IMR-90 (cell line): ENCODE measurements around the gene AUTS2. TPM values are rescaled to one million over a fixed set of nuclear protein-coding genes. Genes with fewer than 3 reads are reported as not detected.

Source experiments
- ATAC-seq: fragments of 200-7000 bp; cut with Tn5 transposase; 2 replicates; pipeline ENCODE4 v1.9.1; 2020; ENCODE audit warnings: low read depth, mild to moderate bottlenecking, moderate library complexity
- BruUV-seq: library from RNA; stranded (reverse); fragments of 400-500 nt; replicated peaks from 2 replicates; lab custom pipeline; 2021; lab: Mats Ljungman, UMichigan
- CTCF ChIA-PET: fragments of 300-600 bp; formaldehyde crosslinking; extraction: SDS; loops from one replicate; lab custom pipeline; 2021; ENCODE audit warnings: antibody characterized with exemption; lab: Yijun Ruan, JAX
- POLR2A ChIA-PET: fragments of 300-600 bp; sonication (Branson Sonifier 250); formaldehyde crosslinking; loops from one replicate; lab custom pipeline; 2022; ENCODE audit warnings: antibody characterized with exemption; ENCODE audit not compliant: unreplicated experiment; lab: Charles Lee
- DNase-seq: peaks from one replicate; pipeline ENCODE4 v3.0.0; 2013
- H2AFZ ChIP-seq: replicated peaks from 2 replicates; pipeline ENCODE3; 2013; ENCODE audit warnings: low read length, mild to moderate bottlenecking; ENCODE audit not compliant: poor library complexity
- H2AK5ac ChIP-seq: 2 replicates; pipeline ENCODE4 v1.6.1; 2013; ENCODE audit warnings: low read depth, low read length, inconsistent platforms
- H2AK9ac ChIP-seq: replicated peaks from 2 replicates; pipeline ENCODE3; 2013; ENCODE audit warnings: mild to moderate bottlenecking, low read depth, low read length, moderate library complexity; ENCODE audit not compliant: poor library complexity
- H2BK120ac ChIP-seq: 2 replicates; pipeline ENCODE4 v1.6.1; 2013; ENCODE audit warnings: low read depth, low read length, inconsistent platforms
- H2BK15ac ChIP-seq: 3 replicates; pipeline ENCODE4 v1.6.1; 2013; ENCODE audit warnings: low read depth, low read length, inconsistent platforms
- H2BK20ac ChIP-seq: 2 replicates; pipeline ENCODE4 v1.6.1; 2013; ENCODE audit warnings: low read depth, mild to moderate bottlenecking, inconsistent platforms, low read length, moderate library complexity
- H2BK5ac ChIP-seq: 2 replicates; pipeline ENCODE4 v1.6.1; 2013; ENCODE audit warnings: mild to moderate bottlenecking, low read depth, low read length, inconsistent platforms; ENCODE audit not compliant: poor library complexity, severe bottlenecking
- H3K14ac ChIP-seq: replicated peaks from 2 replicates; pipeline ENCODE4 v1.6.1; 2013; ENCODE audit warnings: low read depth, low read length, inconsistent platforms
- H3K18ac ChIP-seq: 2 replicates; pipeline ENCODE4 v1.6.1; 2013; ENCODE audit warnings: low read depth, low read length, control low read depth
- H3K23ac ChIP-seq: 2 replicates; pipeline ENCODE4 v1.6.1; 2013; ENCODE audit warnings: low read depth, low read length, inconsistent platforms
- H3K27ac ChIP-seq: 2 replicates; pipeline ENCODE4 v1.5.1; 2013; ENCODE audit warnings: mild to moderate bottlenecking, control low read depth, low read length; ENCODE audit not compliant: insufficient read depth
- H3K27me3 ChIP-seq: 2 replicates; pipeline ENCODE4 v1.6.1; 2013; ENCODE audit warnings: low read length; ENCODE audit not compliant: control insufficient read depth, insufficient read depth
- H3K36me3 ChIP-seq: 2 replicates; pipeline ENCODE4 v1.6.1; 2013; ENCODE audit warnings: low read length, mixed read lengths; ENCODE audit not compliant: control insufficient read depth, insufficient read depth
- H3K4ac ChIP-seq: 2 replicates; pipeline ENCODE4 v1.6.1; 2013; ENCODE audit warnings: low read depth, low read length, inconsistent platforms
- H3K4me1 ChIP-seq: 2 replicates; pipeline ENCODE4 v1.6.1; 2013; ENCODE audit warnings: low read length, mixed read lengths; ENCODE audit not compliant: control insufficient read depth, insufficient read depth
- H3K4me2 ChIP-seq: 2 replicates; pipeline ENCODE4 v1.6.1; 2013; ENCODE audit warnings: low read depth, mild to moderate bottlenecking, control low read depth, low read length, moderate library complexity
- H3K4me3 ChIP-seq: 2 replicates; pipeline ENCODE4 v1.5.1; 2013; ENCODE audit warnings: low read depth, mild to moderate bottlenecking, control low read depth, low read length, moderate library complexity; ENCODE audit not compliant: insufficient read depth
- H3K56ac ChIP-seq: 2 replicates; pipeline ENCODE4 v1.6.1; 2013; ENCODE audit warnings: low read length, inconsistent platforms; ENCODE audit not compliant: insufficient read depth; ENCODE audit errors: extremely low read depth
- H3K79me1 ChIP-seq, 2 experiments: 2 replicates each; pipeline ENCODE4 v1.6.1; 2013; ENCODE audit warnings: low read length in 2 of 2, inconsistent platforms in 1 of 2, low read depth in 1 of 2
- H3K9ac ChIP-seq: 2 replicates; pipeline ENCODE4 v1.6.1; 2013; ENCODE audit warnings: low read depth, low read length, control low read depth
- H3K9me1 ChIP-seq: 2 replicates; pipeline ENCODE4 v1.6.1; 2013; ENCODE audit warnings: low read length, inconsistent platforms; ENCODE audit not compliant: insufficient read depth
- H3K9me3 ChIP-seq: 2 replicates; pipeline ENCODE4 v1.6.1; 2013; ENCODE audit warnings: low read length; ENCODE audit not compliant: control insufficient read depth, insufficient read depth
- H4K20me1 ChIP-seq: 2 replicates; pipeline ENCODE4 v1.6.1; 2013; ENCODE audit warnings: low read length, inconsistent platforms; ENCODE audit not compliant: insufficient read depth
- H4K5ac ChIP-seq: 2 replicates; pipeline ENCODE4 v1.6.1; 2013; ENCODE audit warnings: mild to moderate bottlenecking, low read depth, low read length, control low read depth
- H4K8ac ChIP-seq, 2 experiments: 2 replicates each; pipeline ENCODE4 v1.6.1; 2013; ENCODE audit warnings: low read depth in 2 of 2, low read length in 2 of 2, control low read depth in 1 of 2, inconsistent platforms in 1 of 2
- H4K91ac ChIP-seq: 2 replicates; pipeline ENCODE4 v1.6.1; 2013; ENCODE audit warnings: low read depth, low read length, inconsistent platforms; ENCODE audit not compliant: insufficient read depth
- BHLHE40 ChIP-seq: fragments of 150-350 bp; IDR thresholded peaks from 2 replicates; pipeline ENCODE4 v1.6.1; 2016; ENCODE audit warnings: mild to moderate bottlenecking, low read depth, low read length
- CEBPB ChIP-seq: IDR thresholded peaks from 2 replicates; pipeline ENCODE4 v1.6.1; 2012; ENCODE audit warnings: low read depth, low read length, improper control_type of control experiment
- CHD1 ChIP-seq: IDR thresholded peaks from 2 replicates; pipeline ENCODE4 v1.6.1; 2012; ENCODE audit warnings: low read depth, low read length, improper control_type of control experiment
- FOS ChIP-seq: fragments of 150-350 bp; IDR thresholded peaks from 2 replicates; pipeline ENCODE4 v1.6.1; 2016; ENCODE audit warnings: low read depth, low read length
- MAFK ChIP-seq: IDR thresholded peaks from 2 replicates; pipeline ENCODE4 v1.6.1; 2012; ENCODE audit warnings: low read depth, low read length, improper control_type of control experiment
- MAZ ChIP-seq: IDR thresholded peaks from 2 replicates; pipeline ENCODE4 v1.6.1; 2012; ENCODE audit warnings: low read depth, mild to moderate bottlenecking, low read length, improper control_type of control experiment, moderate library complexity, borderline replicate concordance
- MXI1 ChIP-seq: IDR thresholded peaks from 2 replicates; pipeline ENCODE4 v1.6.1; 2012; ENCODE audit warnings: low read depth, mild to moderate bottlenecking, low read length, moderate library complexity, borderline replicate concordance
- NFE2L2 ChIP-seq: fragments of 150-350 bp; IDR thresholded peaks from 2 replicates; pipeline ENCODE4 v1.6.1; 2016; ENCODE audit warnings: low read depth, mild to moderate bottlenecking, low read length
- POLR2A ChIP-seq: IDR thresholded peaks from 2 replicates; pipeline ENCODE4 v1.6.1; 2012; ENCODE audit warnings: mild to moderate bottlenecking, low read depth, low read length
- RAD21 ChIP-seq: IDR thresholded peaks from 2 replicates; pipeline ENCODE4 v1.6.1; 2012; ENCODE audit warnings: low read length, improper control_type of control experiment
- RCOR1 ChIP-seq: IDR thresholded peaks from 2 replicates; pipeline ENCODE4 v1.6.1; 2012; ENCODE audit warnings: mild to moderate bottlenecking, low read length, improper control_type of control experiment; ENCODE audit not compliant: insufficient replicate concordance
- RFX5 ChIP-seq: IDR thresholded peaks from 2 replicates; pipeline ENCODE4 v1.8.0; 2012; ENCODE audit warnings: low read depth, mild to moderate bottlenecking, low read length, moderate library complexity
- SMC3 ChIP-seq: fragments of 150-350 bp; IDR thresholded peaks from 2 replicates; pipeline ENCODE4 v1.6.1; 2016; ENCODE audit warnings: low read depth, mild to moderate bottlenecking, antibody characterized with exemption, low read length, moderate library complexity
- WGBS, 2 experiments: methylation state at CpG; one replicate each; pipeline versions ENCODE4 v1.1.5 to v1.1.7; 2013; ENCODE audit warnings: missing lambda C conversion rate in 2 of 2; ENCODE audit not compliant: insufficient read length in 1 of 2; ENCODE audit errors: extremely low coverage in 2 of 2; 5-methylcytosine and 5-hydroxymethylcytosine counted together
- dilution Hi-C: fragments of 300-500 bp; cut with HindIII; formaldehyde crosslinking; loops from one replicate; pipeline ENCODE4 v1.14.3; 2018; ENCODE audit warnings: low sequenced_read_pairs; ENCODE audit not compliant: unreplicated experiment
- in situ Hi-C: fragments of 300-500 bp; cut with MboI; formaldehyde crosslinking; loops from 3 replicates; pipeline ENCODE4 v1.14.3; 2019; ENCODE audit warnings: low sequenced_read_pairs, inconsistent platforms, mixed read lengths
- intact Hi-C: fragments of 100-400 bp; cut with micrococcal nuclease; formaldehyde crosslinking; loops from 2 replicates; pipeline ENCODE4 v1.10.0; 2022
- polyA plus RNA-seq, 3 experiments: library from polyadenylated mRNA; depleted of rRNA; stranded (reverse); fragments of >200 nt; gene quantifications; 2 replicates each; pipeline ENCODE4 v1.2.3, GENCODE V29; 2012; ENCODE audit warnings: low replicate concordance in 1 of 3
- total RNA-seq: library from RNA; depleted of rRNA; stranded (reverse); fragments of >200 nt; gene quantifications from 2 replicates; pipeline ENCODE4 v1.2.3, GENCODE V29; 2012
- TF ChIP-seq, protein P1 (sequence below): fragments of 150-350 bp; IDR thresholded peaks from 2 replicates; pipeline ENCODE4 v1.6.1; 2017; ENCODE audit warnings: mild to moderate bottlenecking, antibody characterized with exemption, low read length, low read depth
- TF ChIP-seq, protein P2 (sequence below): fragments of 150-350 bp; IDR thresholded peaks from 2 replicates; pipeline ENCODE4 v1.6.1; 2016; ENCODE audit warnings: low read depth, mild to moderate bottlenecking, low read length, moderate library complexity, borderline replicate concordance
- TF ChIP-seq, protein P3 (sequence below): conservative IDR thresholded peaks from 2 replicates; pipeline ENCODE4 v1.5.1; 2012; ENCODE audit warnings: mild to moderate bottlenecking, low read depth, low read length, improper control_type of control experiment

The AUTS2 gene
- total and polyA plus RNA-seq, 2 of the 4 experiments (the other 2 are of a cell fraction): 0.90 to 3.0 TPM

DNA sequence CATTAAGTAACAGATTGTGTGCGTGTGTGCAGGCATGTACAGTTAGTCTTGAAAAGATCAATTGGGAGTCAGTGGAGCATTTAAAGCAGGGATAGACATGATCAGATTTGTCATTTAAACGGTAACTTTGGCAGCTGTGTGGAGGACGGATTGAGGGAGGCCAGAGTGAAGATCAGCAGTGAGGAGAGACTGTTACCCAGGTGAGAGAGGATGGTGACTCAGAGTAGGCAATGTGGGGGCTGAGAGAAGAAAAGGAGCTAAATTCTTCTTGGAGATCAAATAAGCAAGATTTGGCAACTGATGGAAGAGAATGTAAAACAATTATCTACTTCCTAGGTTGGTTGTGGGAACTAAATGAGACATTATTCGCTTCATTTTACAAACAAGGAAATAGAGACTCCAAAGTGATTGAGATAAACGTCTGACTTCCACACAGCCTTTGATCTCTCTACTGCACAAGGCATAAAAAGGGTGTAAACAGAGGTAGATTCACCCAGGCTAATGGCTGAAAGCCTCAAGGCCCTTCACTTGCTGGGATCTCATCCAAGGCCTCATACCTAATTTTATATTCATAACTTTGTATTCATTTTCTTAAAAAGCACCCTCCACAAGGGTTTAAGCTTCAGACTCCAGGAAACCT, 868.6 kb downstream of the AUTS2 start:
- H4K20me1 ChIP-seq: no peaks in the 10 kb centered on the region
- dilution Hi-C loops: no loop called here
- H3K23ac ChIP-seq: no peak overlapping the region
- no peak for ATAC-seq
- H3K18ac ChIP-seq: no peak overlapping the region
- no peak overlapping the region for H2BK5ac ChIP-seq
- no peak overlapping the region for H3K14ac ChIP-seq
- no peak overlapping the region for H2BK120ac ChIP-seq
- ChIA-PET CTCF (no interaction called here), POLR2A (no interaction called here)
- H3K56ac ChIP-seq: no peak overlapping the region
- H3K36me3 ChIP-seq: no peaks in the 10 kb centered on the region
- no peak for DNase-seq
- no peak overlapping the region for H4K91ac ChIP-seq
- no peak overlapping the region for H2BK15ac ChIP-seq
- no peak overlapping the region for H2BK20ac ChIP-seq
- no peak overlapping the region for H3K27ac ChIP-seq
- H3K4me3 ChIP-seq: no peak overlapping the region
- no TSS peak for BruUV-seq
- H4K8ac ChIP-seq: no peak overlapping the region
- no peak overlapping the region for H3K4me2 ChIP-seq
- no peak overlapping the region for H2AK5ac ChIP-seq
- H3K4me1 ChIP-seq: no peaks in the 10 kb centered on the region
- H4K5ac ChIP-seq: no peak overlapping the region
- H2AK9ac ChIP-seq: no peak overlapping the region
- no peaks in the 10 kb centered on the region for H3K27me3 ChIP-seq
- TF ChIP-seq POLR2A: no peak
- TF ChIP-seq BHLHE40: no peak
- no peak for TF ChIP-seq RCOR1
- TF ChIP-seq, protein P1, sequence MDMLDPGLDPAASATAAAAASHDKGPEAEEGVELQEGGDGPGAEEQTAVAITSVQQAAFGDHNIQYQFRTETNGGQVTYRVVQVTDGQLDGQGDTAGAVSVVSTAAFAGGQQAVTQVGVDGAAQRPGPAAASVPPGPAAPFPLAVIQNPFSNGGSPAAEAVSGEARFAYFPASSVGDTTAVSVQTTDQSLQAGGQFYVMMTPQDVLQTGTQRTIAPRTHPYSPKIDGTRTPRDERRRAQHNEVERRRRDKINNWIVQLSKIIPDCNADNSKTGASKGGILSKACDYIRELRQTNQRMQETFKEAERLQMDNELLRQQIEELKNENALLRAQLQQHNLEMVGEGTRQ: no peak
- TF ChIP-seq CHD1: no peak
- TF ChIP-seq NFE2L2: no peak
- TF ChIP-seq MAFK: no peak
- TF ChIP-seq MXI1: no peak
- TF ChIP-seq CEBPB: no peak
- no peak for TF ChIP-seq MAZ
- TF ChIP-seq, protein P2, sequence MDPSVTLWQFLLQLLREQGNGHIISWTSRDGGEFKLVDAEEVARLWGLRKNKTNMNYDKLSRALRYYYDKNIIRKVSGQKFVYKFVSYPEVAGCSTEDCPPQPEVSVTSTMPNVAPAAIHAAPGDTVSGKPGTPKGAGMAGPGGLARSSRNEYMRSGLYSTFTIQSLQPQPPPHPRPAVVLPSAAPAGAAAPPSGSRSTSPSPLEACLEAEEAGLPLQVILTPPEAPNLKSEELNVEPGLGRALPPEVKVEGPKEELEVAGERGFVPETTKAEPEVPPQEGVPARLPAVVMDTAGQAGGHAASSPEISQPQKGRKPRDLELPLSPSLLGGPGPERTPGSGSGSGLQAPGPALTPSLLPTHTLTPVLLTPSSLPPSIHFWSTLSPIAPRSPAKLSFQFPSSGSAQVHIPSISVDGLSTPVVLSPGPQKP: no peak
- no peak for TF ChIP-seq RFX5
- TF ChIP-seq, protein P3, sequence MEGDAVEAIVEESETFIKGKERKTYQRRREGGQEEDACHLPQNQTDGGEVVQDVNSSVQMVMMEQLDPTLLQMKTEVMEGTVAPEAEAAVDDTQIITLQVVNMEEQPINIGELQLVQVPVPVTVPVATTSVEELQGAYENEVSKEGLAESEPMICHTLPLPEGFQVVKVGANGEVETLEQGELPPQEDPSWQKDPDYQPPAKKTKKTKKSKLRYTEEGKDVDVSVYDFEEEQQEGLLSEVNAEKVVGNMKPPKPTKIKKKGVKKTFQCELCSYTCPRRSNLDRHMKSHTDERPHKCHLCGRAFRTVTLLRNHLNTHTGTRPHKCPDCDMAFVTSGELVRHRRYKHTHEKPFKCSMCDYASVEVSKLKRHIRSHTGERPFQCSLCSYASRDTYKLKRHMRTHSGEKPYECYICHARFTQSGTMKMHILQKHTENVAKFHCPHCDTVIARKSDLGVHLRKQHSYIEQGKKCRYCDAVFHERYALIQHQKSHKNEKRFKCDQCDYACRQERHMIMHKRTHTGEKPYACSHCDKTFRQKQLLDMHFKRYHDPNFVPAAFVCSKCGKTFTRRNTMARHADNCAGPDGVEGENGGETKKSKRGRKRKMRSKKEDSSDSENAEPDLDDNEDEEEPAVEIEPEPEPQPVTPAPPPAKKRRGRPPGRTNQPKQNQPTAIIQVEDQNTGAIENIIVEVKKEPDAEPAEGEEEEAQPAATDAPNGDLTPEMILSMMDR: no peak
- no peak for TF ChIP-seq RAD21
- no peak for TF ChIP-seq SMC3
- TF ChIP-seq FOS: no peak
- H2AFZ ChIP-seq: no peak overlapping the region
- H3K9me3 ChIP-seq: no peaks in the 10 kb centered on the region
- H3K79me1 ChIP-seq: no peaks in the 10 kb centered on the region
- 52% methylated on average over 3 of the region's 5 CpGs; no CpG with 5 or more reads in 1 of the 2 experiments for WGBS, 2 experiments
- in situ Hi-C loops: no loop called here
- H3K9me1 ChIP-seq: no peaks in the 10 kb centered on the region
- no peak overlapping the region for H3K4ac ChIP-seq
- intact Hi-C loops: no loop called here
- no peak overlapping the region for H3K9ac ChIP-seq
